GM12878 (cell line): Measurements from ENCODE around the gene FAM118B. TPM values are rescaled to one million over a fixed set of nuclear protein-coding genes. Genes with fewer than 3 reads are reported as not detected.

ENCODE experiments used
- CBFB ChIP-seq: IDR thresholded peaks from 2 replicates; pipeline ENCODE4 v1.6.1; 2016; ENCODE audit warnings: antibody characterized with exemption, low read depth
- CREB1 ChIP-seq: IDR thresholded peaks from 2 replicates; pipeline ENCODE4 v1.6.1; 2012; ENCODE audit warnings: low read depth, mild to moderate bottlenecking, inconsistent platforms
- ETV6 ChIP-seq, 2 experiments: fragments of 450-650 bp in 1 of 2; IDR thresholded peaks in 1 of 2; conservative IDR thresholded peaks in 1 of 2; 2 replicates each; pipeline ENCODE4 v1.6.1; 2014; ENCODE audit warnings: antibody characterized with exemption in 1 of 2, borderline replicate concordance in 1 of 2, low read depth in 1 of 2, mild to moderate bottlenecking in 1 of 2, moderate library complexity in 1 of 2
- FOXK2 ChIP-seq: fragments of 450-650 bp; IDR thresholded peaks from 2 replicates; pipeline ENCODE4 v1.6.1; 2017; ENCODE audit warnings: mild to moderate bottlenecking, moderate library complexity
- HDAC2 ChIP-seq: fragments of 200-600 bp; sonication (generic); IDR thresholded peaks from 2 replicates; pipeline ENCODE4 v1.6.1; 2017
- KAT2A ChIP-seq: conservative IDR thresholded peaks from 2 replicates; pipeline ENCODE4 v1.6.1; 2011; ENCODE audit warnings: low read depth, low read length; ENCODE audit not compliant: control insufficient read depth
- MYB ChIP-seq: fragments of 150-350 bp; IDR thresholded peaks from 2 replicates; pipeline ENCODE4 v1.6.1; 2014; ENCODE audit warnings: mild to moderate bottlenecking, low read depth, low read length, borderline replicate concordance
- MYC ChIP-seq: IDR thresholded peaks from 2 replicates; pipeline ENCODE4 v1.6.1; 2011; ENCODE audit warnings: mild to moderate bottlenecking, low read length, moderate library complexity, inconsistent platforms; ENCODE audit not compliant: insufficient read depth, insufficient replicate concordance, insufficient read length, severe bottlenecking
- RAD21 ChIP-seq: IDR thresholded peaks from 2 replicates; pipeline ENCODE4 v1.6.1; 2011; ENCODE audit warnings: mild to moderate bottlenecking, low read depth, low read length, moderate library complexity; ENCODE audit not compliant: insufficient read depth
- RUNX3 ChIP-seq: IDR thresholded peaks from 2 replicates; pipeline ENCODE4 v1.6.1; 2012; ENCODE audit warnings: low read length, inconsistent platforms
- SMARCA5 ChIP-seq: fragments of 450-650 bp; IDR thresholded peaks from 2 replicates; pipeline ENCODE4 v1.6.1; 2017; ENCODE audit warnings: mild to moderate bottlenecking
- SUPT20H ChIP-seq: IDR thresholded peaks from 2 replicates; pipeline ENCODE4 v1.6.1; 2011; ENCODE audit warnings: low read depth, mild to moderate bottlenecking, low read length, moderate library complexity, borderline replicate concordance; ENCODE audit not compliant: control insufficient read depth
- WRNIP1 ChIP-seq: IDR thresholded peaks from 2 replicates; pipeline ENCODE4 v1.6.1; 2011; ENCODE audit warnings: low read depth, low read length, improper control_type of control experiment, borderline replicate concordance
- YBX1 ChIP-seq: fragments of 450-650 bp; IDR thresholded peaks from 2 replicates; pipeline ENCODE4 v1.6.1; 2016; ENCODE audit warnings: antibody characterized with exemption
- ZZZ3 ChIP-seq: IDR thresholded peaks from 2 replicates; pipeline ENCODE4 v1.6.1; 2011; ENCODE audit warnings: low read depth; ENCODE audit not compliant: control insufficient read depth, insufficient read length
- polyA plus RNA-seq, 11 experiments: library from polyadenylated mRNA; depleted of rRNA in 4 of 11; unstranded in 6 of 11; stranded (reverse) in 5 of 11; fragments of >200 nt; fragmentation: Nextera tagmentation in 4 of 11; fragmentation: Illumina TruSeq in 1 of 11; extraction: Ambion mirVana in 4 of 11; extraction: Trizol in 1 of 11; gene quantifications; 1 replicate in 1 of 11; 2 replicates in 10 of 11; pipeline versions ENCODE4 v1.2.1 to v1.2.3, GENCODE V29; 2011 to 2016; ENCODE audit warnings: inconsistent platforms in 2 of 11, missing spikeins in 2 of 11, low read depth in 1 of 11
- total RNA-seq, 4 experiments: library from RNA; depleted of rRNA in 3 of 4; stranded (reverse); fragments of >200 nt in 3 of 4; fragmentation: Illumina TruSeq in 1 of 4; extraction: Trizol in 1 of 4; gene quantifications; 2 replicates each; pipeline versions ENCODE4 v1.2.1 to v1.2.3, GENCODE V29; 2013 to 2021
- TF ChIP-seq, protein P1 (sequence below): fragments of 450-650 bp; IDR thresholded peaks from 2 replicates; pipeline ENCODE4 v1.6.1; 2016; ENCODE audit warnings: mild to moderate bottlenecking
- TF ChIP-seq, protein P2 (sequence below): IDR thresholded peaks from 2 replicates; pipeline ENCODE4 v1.6.1; 2011; ENCODE audit warnings: mild to moderate bottlenecking, low read depth, low read length, moderate library complexity; ENCODE audit not compliant: insufficient replicate concordance
- TF ChIP-seq, protein P3 (sequence below): fragments of 450-650 bp; IDR thresholded peaks from 2 replicates; pipeline ENCODE4 v1.6.1; 2017; ENCODE audit warnings: low read depth, mild to moderate bottlenecking, moderate library complexity
- TF ChIP-seq, protein P4 (sequence below): IDR thresholded peaks from 2 replicates; pipeline ENCODE4 v1.6.1; 2012; ENCODE audit warnings: low read depth, low read length, improper control_type of control experiment

Gene FAM118B
- total and polyA plus RNA-seq, 10 of the 15 experiments (the other 5 are each of a cell fraction or from before 2014, with no cell fraction given) = 12.8 to 29.7 (median 16.5) TPM

DNA sequence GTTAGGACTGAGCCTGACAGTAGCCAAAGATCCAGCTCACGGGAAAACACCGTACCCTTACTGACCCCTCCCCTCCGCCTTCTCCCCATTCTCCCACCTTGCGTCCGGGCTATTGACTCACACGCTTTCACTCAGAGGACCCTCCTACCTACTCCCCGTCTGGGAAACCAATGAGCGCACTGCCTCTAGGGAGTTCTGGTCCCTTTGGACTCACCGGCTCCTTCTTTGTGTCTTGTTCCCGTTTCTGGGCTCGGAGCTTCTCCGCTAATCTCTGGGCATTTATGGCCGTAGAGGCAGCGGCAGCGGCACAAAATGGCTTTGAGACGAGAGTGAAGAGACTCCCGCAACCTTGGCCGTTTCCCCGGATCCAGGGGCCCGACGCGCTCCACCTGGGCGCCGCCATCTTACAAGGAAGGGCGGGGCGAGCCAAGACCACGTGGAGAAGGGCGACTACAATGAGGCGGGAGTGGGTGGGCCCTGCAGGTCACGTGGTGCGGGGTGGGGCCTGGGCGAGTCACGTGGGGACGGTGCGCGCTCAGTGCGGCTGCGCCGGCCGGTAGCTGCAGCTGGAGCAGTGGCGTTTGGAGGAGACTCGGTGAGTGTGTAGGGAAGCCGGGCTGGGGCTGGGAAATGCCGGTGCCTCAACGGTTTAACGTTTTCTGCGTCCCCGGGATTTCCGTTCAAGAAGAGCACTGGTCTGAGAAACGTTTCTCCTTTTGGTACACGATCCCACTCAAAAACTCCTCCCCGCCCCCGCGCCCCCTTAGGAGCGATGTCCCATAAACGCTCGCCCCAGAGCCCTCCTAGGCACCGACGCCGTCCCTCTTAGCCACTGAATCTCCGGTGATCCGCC, at the start of gene FAM118B, which contains the start of gene RPUSD4 (continued):
- TF ChIP-seq, protein P1, sequence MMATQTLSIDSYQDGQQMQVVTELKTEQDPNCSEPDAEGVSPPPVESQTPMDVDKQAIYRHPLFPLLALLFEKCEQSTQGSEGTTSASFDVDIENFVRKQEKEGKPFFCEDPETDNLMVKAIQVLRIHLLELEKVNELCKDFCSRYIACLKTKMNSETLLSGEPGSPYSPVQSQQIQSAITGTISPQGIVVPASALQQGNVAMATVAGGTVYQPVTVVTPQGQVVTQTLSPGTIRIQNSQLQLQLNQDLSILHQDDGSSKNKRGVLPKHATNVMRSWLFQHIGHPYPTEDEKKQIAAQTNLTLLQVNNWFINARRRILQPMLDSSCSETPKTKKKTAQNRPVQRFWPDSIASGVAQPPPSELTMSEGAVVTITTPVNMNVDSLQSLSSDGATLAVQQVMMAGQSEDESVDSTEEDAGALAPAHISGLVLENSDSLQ = no peak
- TF ChIP-seq WRNIP1 (no peak), ETV6 (conservative IDR thresholded peaks at IDR 0.05 in 1 of 2, IDR thresholded peaks at IDR 0.05 in 1 of 2; ENCODE audit: borderline replicate concordance in 1 of 2, low read depth in 1 of 2) (no peak), MYC (no peak), ZZZ3 (no peak), MYB (0 out of 2 replicates have a peak, but pooled peaks have one; percentile 19), CBFB (peak; percentile 64; the same call in 1 of the 2 replicates), RUNX3 (no peak), CREB1 (peak; percentile 52; the same call in 1 of the 2 replicates), FOXK2 (no peak), RAD21 (no peak), SMARCA5 (no peak), KAT2A (no peak), YBX1 (no peak), HDAC2 (no peak), SUPT20H (no peak)
- TF ChIP-seq, protein P2, sequence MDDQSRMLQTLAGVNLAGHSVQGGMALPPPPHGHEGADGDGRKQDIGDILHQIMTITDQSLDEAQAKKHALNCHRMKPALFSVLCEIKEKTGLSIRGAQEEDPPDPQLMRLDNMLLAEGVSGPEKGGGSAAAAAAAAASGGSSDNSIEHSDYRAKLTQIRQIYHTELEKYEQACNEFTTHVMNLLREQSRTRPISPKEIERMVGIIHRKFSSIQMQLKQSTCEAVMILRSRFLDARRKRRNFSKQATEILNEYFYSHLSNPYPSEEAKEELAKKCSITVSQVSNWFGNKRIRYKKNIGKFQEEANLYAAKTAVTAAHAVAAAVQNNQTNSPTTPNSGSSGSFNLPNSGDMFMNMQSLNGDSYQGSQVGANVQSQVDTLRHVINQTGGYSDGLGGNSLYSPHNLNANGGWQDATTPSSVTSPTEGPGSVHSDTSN = no peak
- TF ChIP-seq, protein P3, sequence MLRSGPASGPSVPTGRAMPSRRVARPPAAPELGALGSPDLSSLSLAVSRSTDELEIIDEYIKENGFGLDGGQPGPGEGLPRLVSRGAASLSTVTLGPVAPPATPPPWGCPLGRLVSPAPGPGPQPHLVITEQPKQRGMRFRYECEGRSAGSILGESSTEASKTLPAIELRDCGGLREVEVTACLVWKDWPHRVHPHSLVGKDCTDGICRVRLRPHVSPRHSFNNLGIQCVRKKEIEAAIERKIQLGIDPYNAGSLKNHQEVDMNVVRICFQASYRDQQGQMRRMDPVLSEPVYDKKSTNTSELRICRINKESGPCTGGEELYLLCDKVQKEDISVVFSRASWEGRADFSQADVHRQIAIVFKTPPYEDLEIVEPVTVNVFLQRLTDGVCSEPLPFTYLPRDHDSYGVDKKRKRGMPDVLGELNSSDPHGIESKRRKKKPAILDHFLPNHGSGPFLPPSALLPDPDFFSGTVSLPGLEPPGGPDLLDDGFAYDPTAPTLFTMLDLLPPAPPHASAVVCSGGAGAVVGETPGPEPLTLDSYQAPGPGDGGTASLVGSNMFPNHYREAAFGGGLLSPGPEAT = peak; percentile 96
- TF ChIP-seq, protein P4, sequence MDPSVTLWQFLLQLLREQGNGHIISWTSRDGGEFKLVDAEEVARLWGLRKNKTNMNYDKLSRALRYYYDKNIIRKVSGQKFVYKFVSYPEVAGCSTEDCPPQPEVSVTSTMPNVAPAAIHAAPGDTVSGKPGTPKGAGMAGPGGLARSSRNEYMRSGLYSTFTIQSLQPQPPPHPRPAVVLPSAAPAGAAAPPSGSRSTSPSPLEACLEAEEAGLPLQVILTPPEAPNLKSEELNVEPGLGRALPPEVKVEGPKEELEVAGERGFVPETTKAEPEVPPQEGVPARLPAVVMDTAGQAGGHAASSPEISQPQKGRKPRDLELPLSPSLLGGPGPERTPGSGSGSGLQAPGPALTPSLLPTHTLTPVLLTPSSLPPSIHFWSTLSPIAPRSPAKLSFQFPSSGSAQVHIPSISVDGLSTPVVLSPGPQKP = 0 out of 2 replicates have a peak, but pooled peaks have one; percentile 20
